ENCODE measurements around the gene OR52W1.

- no peak for TF ChIP-seq CTCF (IDR thresholded peaks at IDR 0.05; ENCODE audit: extremely low read depth in 1 of 2, insufficient read depth in 1 of 2, low read depth in 1 of 2, low read length in 2 of 2)
- TF ChIP-seq POLR2AphosphoS5 (IDR thresholded peaks at IDR 0.05; ENCODE audit: insufficient read depth, low read depth, low read length): no peak
- no peak for TF ChIP-seq POLR2A (IDR thresholded peaks at IDR 0.05; ENCODE audit: low read depth, low read length)
- TF ChIP-seq EZH2 (IDR thresholded peaks at IDR 0.05; ENCODE audit: borderline replicate concordance, low read depth, low read length, severe bottlenecking): no peak
Observed at GRCh38 chr11:6151117-6151516, 47.9 kb upstream of the OR52W1 start.
